Activated CD4-positive, alpha-beta memory T cell treated with anti-CD3 and anti-CD28 coated beads, Interleukin-2, amount 10 ng/mL, durations not matched to agents 7 days and 5 days (primary cell): ENCODE measurements around the gene TMEM151A. TPM values are rescaled to one million over a fixed set of nuclear protein-coding genes. Genes with fewer than 3 reads are reported as not detected.
"Not testable (repeated sequence)": the region's sequence is repeated elsewhere in the genome, so short reads cannot be mapped to it uniquely, and the experiment has no call there.

Source experiments
- CTCF ChIA-PET: fragments of 350-600 bp; sonication (Branson Sonifier 250); formaldehyde crosslinking; loops from one replicate; lab custom pipeline; 2021; ENCODE audit warnings: antibody characterized with exemption, inconsistent platforms; lab: Charles Lee
- POLR2A ChIA-PET: fragments of 350-600 bp; sonication (Branson Sonifier 250); formaldehyde crosslinking; loops from one replicate; lab custom pipeline; 2021; ENCODE audit warnings: antibody characterized with exemption; lab: Charles Lee
- DNase-seq: peaks from one replicate; pipeline ENCODE4 v3.0.0-alpha.2; 2020
- H3K27ac Mint-ChIP-seq: one replicate; pipeline ENCODE4 v1.8.0; 2021; ENCODE audit warnings: mild to moderate bottlenecking, mixed read lengths
- H3K27me3 Mint-ChIP-seq: one replicate; pipeline ENCODE4 v1.8.0; 2021; ENCODE audit warnings: mixed read lengths
- H3K36me3 Mint-ChIP-seq: one replicate; pipeline ENCODE4 v1.8.0; 2021; ENCODE audit warnings: low read depth, mixed read lengths
- H3K4me1 Mint-ChIP-seq: one replicate; pipeline ENCODE4 v1.8.0; 2021; ENCODE audit warnings: mixed read lengths
- H3K4me3 Mint-ChIP-seq: one replicate; pipeline ENCODE4 v1.8.0; 2021; ENCODE audit warnings: mild to moderate bottlenecking, mixed read lengths
- H3K9me3 Mint-ChIP-seq: one replicate; pipeline ENCODE4 v1.8.0; 2021; ENCODE audit warnings: mixed read lengths
- total RNA-seq, 2 experiments: library from RNA; stranded (reverse); gene quantifications; one replicate each; pipeline ENCODE4 v1.2.3, GENCODE V29; 2021

Gene TMEM151A
- not detected for total RNA-seq

DNA sequence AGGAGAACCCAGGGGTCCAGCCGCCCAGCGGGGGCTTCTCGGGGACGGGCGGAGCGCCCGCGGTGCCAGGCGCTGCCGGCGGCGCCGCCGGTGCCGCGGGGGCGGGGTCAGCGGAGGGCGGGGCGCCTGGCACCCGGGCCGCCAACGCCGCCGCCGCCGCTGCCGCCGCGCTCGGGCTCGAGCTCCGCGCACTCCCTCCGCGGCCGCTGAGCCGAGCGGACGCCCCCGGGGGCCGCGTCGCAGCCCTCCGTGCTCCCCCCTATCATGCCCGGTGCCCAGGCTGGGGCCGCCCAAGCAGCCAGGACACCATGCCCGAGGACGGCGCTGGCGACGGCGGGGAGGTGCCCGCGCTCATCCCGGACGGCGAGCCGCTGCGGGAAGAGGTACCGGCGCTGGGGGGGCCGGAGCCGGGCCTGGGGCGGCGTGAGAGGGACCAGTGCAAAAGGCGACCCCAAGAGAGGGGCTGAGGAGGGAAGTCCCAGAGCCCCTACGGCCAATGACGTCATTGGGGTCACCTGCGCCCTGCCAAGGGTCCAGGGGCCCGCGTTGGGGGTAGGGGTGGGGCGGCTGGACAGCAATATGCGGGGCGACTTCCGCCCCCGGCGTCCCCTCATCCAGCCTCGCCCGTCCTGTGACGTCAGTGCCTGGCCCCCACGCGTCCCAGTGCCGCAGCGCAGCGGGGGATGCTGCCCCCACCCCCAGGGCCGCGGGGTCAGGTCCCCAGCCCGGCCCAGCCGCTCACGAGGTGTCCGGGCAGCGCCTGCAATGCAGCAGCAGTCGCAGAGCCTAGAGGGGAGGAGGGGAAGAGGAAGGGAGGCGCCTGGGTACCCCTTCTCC is at the start of gene TMEM151A:
TSS of gene TMEM151A (plus strand) at position 189 of the 837 bp plus-strand sequence. CDS start at position 309, 120 bp downstream.
- POLR2A ChIA-PET: interaction anchor here (1.1 to 4.4 kb wide), 2 partner anchors 21 to 52 kb away, joined by 4 to 28 read pairs; no protein-coding TSS in a partner anchor
- DNase-seq: no peak
- H3K4me3 Mint-ChIP-seq: peak within 1 kb of the TSS; percentile 92
- CTCF ChIA-PET: interaction anchor here (0.6 to 1.7 kb wide), 3 partner anchors 20 to 138 kb away, joined by 3 to 8 read pairs (median 5); no protein-coding TSS in a partner anchor
- no peaks in the 10 kb centered on the region for H3K9me3 Mint-ChIP-seq
- no peak within 1 kb of the TSS for H3K27ac Mint-ChIP-seq
- H3K36me3 Mint-ChIP-seq: no peaks in the 10 kb centered on the region
- peaks cover 38% of the 10 kb centered on the region for H3K4me1 Mint-ChIP-seq
- peaks cover 29% of the 10 kb centered on the region for H3K27me3 Mint-ChIP-seq

DNA sequence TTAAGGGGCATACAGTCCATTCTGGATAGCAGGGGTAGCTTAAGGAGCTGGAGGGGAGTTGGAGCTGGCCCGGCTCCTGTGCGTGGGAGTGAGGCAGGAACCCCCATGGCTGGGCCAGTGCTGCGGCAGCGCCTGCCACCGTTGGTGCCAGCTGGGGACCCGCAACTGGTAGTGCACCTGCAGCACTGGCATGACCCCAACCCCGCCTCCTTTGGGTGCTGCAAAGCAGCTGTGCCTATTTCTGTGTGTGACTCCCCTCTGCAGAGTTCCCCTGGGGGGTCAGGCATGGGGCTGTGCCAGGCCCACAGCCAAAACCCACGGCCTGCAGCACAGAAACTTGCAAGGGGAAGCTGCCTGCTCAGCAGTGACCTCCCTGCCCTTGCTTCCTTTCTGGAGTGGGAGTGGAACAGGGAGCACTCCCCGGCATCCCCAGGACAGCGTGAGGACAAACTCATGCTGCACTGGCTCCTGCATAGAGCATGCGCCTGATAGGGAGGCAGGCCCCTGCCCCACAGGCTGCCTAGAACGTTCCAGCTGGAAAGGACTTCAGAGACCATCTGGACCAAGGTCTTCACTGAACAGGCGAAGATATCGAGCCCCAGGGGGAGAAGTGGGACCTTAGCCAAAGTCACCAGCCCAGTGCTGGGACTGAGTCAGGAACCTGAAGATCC is 49.5 kb upstream of the TMEM151A start:
- no peaks in the 10 kb centered on the region for H3K27me3 Mint-ChIP-seq
- H3K27ac Mint-ChIP-seq: no peak overlapping the region
- H3K4me1 Mint-ChIP-seq: no peaks in the 10 kb centered on the region
- ChIA-PET CTCF (no interaction called here), POLR2A (interaction anchor here (1.0 kb wide), 1 partner anchor 11 kb away, joined by 3 read pairs; no protein-coding TSS in a partner anchor)
- no peaks in the 10 kb centered on the region for H3K9me3 Mint-ChIP-seq
- H3K36me3 Mint-ChIP-seq: peaks cover 19% of the 10 kb centered on the region
- DNase-seq: no peak
- no peak overlapping the region for H3K4me3 Mint-ChIP-seq

DNA sequence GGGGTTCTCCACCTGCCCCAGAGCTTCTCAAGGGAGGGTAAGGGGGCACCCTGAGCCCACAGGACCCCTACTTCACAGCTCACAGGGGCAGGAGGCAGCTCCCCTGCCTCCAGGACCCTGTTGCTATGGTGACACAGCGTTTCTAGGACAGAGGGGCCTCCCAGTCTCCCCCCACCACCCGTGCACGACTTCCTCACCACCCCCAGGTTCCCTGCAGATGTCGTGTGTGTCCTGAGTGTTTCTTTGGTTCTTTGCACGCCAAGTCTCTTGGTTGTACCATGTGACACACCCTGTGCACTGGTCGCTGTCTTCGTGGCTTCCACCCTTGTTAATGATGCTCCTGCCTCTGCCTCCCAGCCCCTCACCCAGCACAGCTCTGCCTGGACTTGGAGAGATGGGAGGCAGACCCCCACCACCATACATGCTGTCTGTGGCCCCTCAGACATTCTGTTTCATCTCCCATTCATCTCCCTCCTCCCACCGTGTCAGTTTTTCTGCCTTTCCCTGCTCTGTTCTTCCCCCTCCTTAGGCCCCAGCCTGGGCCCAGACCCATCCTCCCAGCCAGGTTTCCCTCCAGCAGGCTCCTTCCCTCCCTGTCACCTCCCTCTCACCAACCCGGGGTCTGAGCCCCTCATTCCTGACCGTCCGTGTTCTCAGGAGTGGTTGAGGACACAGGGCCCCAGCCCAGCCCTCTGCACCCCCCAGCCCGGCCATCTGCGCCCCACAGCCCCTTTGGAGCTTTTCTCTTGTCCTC is 47.7 kb upstream of the TMEM151A start:
- POLR2A ChIA-PET: no interaction called here
- CTCF ChIA-PET: no interaction called here
- no peak overlapping the region for H3K4me3 Mint-ChIP-seq
- peaks cover 21% of the 10 kb centered on the region for H3K36me3 Mint-ChIP-seq
- no peaks in the 10 kb centered on the region for H3K4me1 Mint-ChIP-seq
- no peaks in the 10 kb centered on the region for H3K27me3 Mint-ChIP-seq
- H3K9me3 Mint-ChIP-seq: no peaks in the 10 kb centered on the region
- no peak overlapping the region for H3K27ac Mint-ChIP-seq
- DNase-seq: no peak

DNA sequence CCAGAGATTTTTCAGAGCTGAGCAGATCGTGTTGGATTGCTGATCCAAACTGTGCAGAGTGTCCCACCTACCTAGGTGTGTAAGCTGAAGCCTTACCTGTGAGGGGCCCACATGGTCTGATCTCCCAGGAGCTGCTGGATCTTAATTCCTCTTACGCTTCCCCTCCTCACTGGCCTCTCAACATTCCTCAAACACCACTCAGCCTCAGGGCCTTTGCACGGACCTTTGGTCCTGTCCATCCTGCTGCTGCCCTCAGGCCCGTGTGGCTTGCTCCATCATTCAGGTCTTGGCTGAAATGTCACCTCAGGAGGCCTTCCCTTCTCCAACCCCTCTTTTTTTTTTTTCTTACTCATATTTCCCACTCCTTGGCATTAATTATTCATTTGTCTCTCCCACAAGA is 44.4 kb upstream of the TMEM151A start:
- DNase-seq: no peak
- no peaks in the 10 kb centered on the region for H3K9me3 Mint-ChIP-seq
- H3K27ac Mint-ChIP-seq: no peak overlapping the region
- H3K4me3 Mint-ChIP-seq: no peak overlapping the region
- peaks cover 16% of the 10 kb centered on the region for H3K36me3 Mint-ChIP-seq
- H3K27me3 Mint-ChIP-seq: no peaks in the 10 kb centered on the region
- POLR2A ChIA-PET: interaction anchor here (1.0 kb wide), 1 partner anchor 35 kb away, joined by 3 read pairs; no protein-coding TSS in a partner anchor
- H3K4me1 Mint-ChIP-seq: peaks cover 5% of the 10 kb centered on the region
- CTCF ChIA-PET: no interaction called here

DNA sequence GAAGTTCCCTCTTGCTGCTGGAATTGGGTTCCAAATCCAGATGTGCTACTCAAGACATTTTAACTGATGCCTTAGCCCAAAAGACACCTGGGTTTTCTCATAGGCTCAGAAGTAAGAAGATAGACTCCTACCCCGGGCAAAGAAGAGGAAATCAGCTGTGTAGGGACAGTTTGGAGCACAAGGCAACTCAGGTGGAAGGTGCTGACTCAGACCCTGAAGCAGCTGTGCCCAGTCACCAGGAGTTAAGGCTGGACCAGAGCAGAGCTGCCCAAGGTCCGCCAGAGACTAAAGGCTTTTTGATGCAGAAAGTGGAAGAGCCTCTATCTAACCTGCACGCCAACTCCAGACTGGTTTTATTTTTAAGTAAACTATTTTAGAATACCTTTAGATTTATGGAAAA is 43.9 kb upstream of the TMEM151A start:
- Mint-ChIP-seq H3K4me1 (peaks cover 5% of the 10 kb centered on the region), H3K4me3 (no peak overlapping the region), H3K36me3 (peaks cover 16% of the 10 kb centered on the region), H3K27ac (no peak overlapping the region), H3K27me3 (no peaks in the 10 kb centered on the region), H3K9me3 (no peaks in the 10 kb centered on the region)
- ChIA-PET CTCF (no interaction called here), POLR2A (interaction anchor here (1.0 kb wide), 1 partner anchor 34 kb away, joined by 3 read pairs; no protein-coding TSS in a partner anchor)
- DNase-seq: no peak

DNA sequence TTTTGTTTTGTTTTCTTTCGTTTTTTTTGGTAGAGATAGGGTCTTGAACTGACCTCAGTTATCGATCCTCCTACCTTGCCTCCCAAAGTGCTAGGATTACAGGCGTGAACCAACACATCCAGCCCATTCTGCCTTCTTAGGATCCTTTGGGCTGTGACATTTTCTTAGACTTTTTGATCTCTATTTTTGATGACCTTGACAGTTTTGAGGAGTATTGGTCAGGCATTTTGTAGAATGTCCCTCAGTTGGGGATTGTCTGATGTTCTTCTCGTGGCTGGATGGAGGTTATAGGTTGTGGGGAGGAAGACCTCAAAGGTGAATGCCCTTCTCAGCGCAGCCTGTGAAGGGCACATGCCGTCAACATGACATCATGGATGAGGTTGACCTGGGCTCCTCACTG is 42.8 kb upstream of the TMEM151A start:
- ChIA-PET CTCF (no interaction called here), POLR2A (no interaction called here)
- Mint-ChIP-seq H3K27ac (no peak overlapping the region), H3K9me3 (no peaks in the 10 kb centered on the region), H3K4me3 (no peak overlapping the region), H3K27me3 (no peaks in the 10 kb centered on the region), H3K36me3 (peaks cover 16% of the 10 kb centered on the region), H3K4me1 (peaks cover 5% of the 10 kb centered on the region)
- no peak for DNase-seq

DNA sequence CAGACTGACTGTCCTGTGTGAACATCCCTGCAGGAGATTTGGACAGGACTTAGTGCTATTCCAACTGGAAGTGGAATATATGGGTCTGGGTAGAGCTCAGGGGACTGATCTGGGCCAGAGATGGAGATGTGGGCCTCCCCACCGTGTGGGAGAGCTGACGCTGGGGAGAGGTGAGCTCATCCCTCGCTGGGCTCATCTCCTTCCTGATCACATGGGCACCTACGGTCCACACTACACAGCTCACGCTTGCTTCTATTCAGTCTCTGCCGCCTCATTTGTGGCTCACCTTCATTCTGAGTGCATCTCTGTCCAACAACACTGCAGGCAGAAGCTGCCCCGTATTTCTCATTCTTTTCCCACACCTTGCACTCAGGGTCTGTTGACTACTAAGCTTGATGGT is 39.9 kb upstream of the TMEM151A start:
- Mint-ChIP-seq H3K27me3 (no peaks in the 10 kb centered on the region), H3K4me1 (peaks cover 16% of the 10 kb centered on the region), H3K4me3 (no peak overlapping the region), H3K9me3 (no peaks in the 10 kb centered on the region), H3K27ac (no peak overlapping the region), H3K36me3 (peaks cover 12% of the 10 kb centered on the region)
- ChIA-PET POLR2A (interaction anchor here (1.4 to 1.8 kb wide), 2 partner anchors 15 kb away, joined by 3 to 4 read pairs; no protein-coding TSS in a partner anchor), CTCF (no interaction called here)
- DNase-seq: no peak

DNA sequence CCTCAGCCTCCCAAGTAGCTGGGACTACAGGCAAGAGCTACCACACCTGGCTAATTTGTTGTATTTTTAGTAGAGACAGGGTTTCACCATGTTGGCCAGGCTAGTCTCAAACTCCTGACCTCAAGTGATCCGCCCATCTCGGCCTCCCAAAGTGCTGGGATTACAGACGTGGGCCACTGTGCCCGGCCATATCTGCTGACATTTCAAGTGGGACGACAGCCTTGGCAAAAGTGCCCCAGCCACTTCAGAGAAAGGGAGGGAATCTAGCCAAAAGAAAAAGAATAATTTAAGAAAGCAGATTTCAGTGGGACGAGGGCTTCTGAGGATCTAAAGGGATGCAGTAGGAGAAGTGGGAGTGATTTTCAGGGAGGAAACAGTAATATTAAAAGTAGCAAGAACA is 38.6 kb upstream of the TMEM151A start:
- POLR2A ChIA-PET, H3K27ac Mint-ChIP-seq, H3K27me3 Mint-ChIP-seq, DNase-seq, H3K4me3 Mint-ChIP-seq, H3K9me3 Mint-ChIP-seq, H3K36me3 Mint-ChIP-seq: not testable (repeated sequence)
- H3K4me1 Mint-ChIP-seq: peaks cover 19% of the 10 kb centered on the region
- CTCF ChIA-PET: interaction anchor here (1.1 kb wide), 1 partner anchor 60 kb away, joined by 3 read pairs; no protein-coding TSS in a partner anchor

DNA sequence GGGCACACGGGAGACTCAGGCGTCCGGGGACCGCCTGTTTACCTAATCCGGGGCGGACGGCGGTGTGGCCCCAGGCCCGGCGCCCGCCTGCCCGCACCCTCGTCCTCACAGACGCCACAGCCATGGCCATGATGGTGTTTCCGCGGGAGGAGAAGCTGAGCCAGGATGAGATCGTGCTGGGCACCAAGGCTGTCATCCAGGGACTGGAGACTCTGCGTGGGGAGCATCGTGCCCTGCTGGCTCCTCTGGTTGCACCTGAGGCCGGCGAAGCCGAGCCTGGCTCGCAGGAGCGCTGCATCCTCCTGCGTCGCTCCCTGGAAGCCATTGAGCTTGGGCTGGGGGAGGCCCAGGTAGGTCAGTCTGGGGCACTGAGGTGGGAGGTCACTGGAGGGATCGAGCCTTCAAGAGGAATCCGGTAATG is 33.2 kb upstream of the TMEM151A start:
- Mint-ChIP-seq H3K36me3 (peaks cover 24% of the 10 kb centered on the region), H3K4me3 (peak overlapping the region; percentile 93), H3K9me3 (no peaks in the 10 kb centered on the region), H3K27ac (peak overlapping the region; percentile 99), H3K4me1 (peaks cover 30% of the 10 kb centered on the region), H3K27me3 (no peaks in the 10 kb centered on the region)
- CTCF ChIA-PET: interaction anchor here (0.6 to 1.9 kb wide), 9 partner anchors 11 to 233 kb away, joined by 3 to 5 read pairs (median 3); no protein-coding TSS in a partner anchor
- POLR2A ChIA-PET: interaction anchor here (1.0 to 1.4 kb wide), 3 partner anchors 21 to 35 kb away, joined by 3 to 6 read pairs (median 5); no protein-coding TSS in a partner anchor
- DNase-seq: no peak

DNA sequence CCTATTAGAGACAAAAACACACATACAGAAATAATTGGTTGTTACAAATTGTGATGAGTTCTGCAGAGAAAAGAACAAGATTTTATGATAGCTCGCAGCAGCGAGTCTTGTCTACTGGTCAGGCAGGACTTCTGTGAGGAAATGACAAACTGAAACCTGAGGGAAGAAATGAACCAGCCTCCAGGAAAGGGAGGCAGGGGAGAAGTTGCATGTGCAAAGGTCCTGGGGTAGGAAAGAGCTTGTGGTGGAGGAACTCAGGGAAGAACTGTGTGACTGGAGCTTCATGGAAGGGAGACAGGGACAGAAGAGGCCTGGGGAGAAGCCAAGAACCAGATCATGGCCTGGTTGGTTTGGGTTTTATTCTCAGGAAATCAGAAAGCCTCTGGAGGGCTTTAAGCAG is 32.5 kb upstream of the TMEM151A start:
- CTCF ChIA-PET: interaction anchor here (0.8 to 1.9 kb wide), 5 partner anchors 10 to 133 kb away, joined by 3 to 5 read pairs (median 4); no protein-coding TSS in a partner anchor
- peak overlapping the region; percentile 93 for H3K4me3 Mint-ChIP-seq
- POLR2A ChIA-PET: interaction anchor here (1.3 to 1.4 kb wide), 2 partner anchors 20 to 22 kb away, joined by 5 to 6 read pairs; no protein-coding TSS in a partner anchor
- H3K4me1 Mint-ChIP-seq: peaks cover 30% of the 10 kb centered on the region
- no peaks in the 10 kb centered on the region for H3K9me3 Mint-ChIP-seq
- no peaks in the 10 kb centered on the region for H3K27me3 Mint-ChIP-seq
- H3K36me3 Mint-ChIP-seq: peaks cover 28% of the 10 kb centered on the region
- H3K27ac Mint-ChIP-seq: peak overlapping the region; percentile 24
- DNase-seq: no peak

DNA sequence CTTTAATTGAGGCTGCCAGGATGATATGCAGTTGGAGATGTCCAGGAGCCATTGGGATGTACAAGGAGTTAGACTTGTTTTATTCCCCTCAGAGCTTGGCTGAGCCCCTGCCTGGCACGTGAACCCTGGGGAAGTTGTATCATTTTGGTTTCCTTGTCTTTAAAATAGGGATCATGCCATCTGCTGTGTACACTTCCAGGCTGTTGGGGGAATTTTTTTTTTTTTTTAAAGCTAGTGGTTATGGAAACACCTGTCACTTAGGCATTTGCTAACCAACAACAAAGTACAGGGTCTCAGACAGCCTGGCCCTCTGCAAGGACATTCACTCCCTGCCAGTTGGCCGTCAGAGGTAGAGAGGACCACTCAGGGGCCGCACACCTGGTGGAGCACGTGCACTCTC is 31.7 kb upstream of the TMEM151A start:
- peaks cover 33% of the 10 kb centered on the region for H3K36me3 Mint-ChIP-seq
- no peak overlapping the region for H3K27ac Mint-ChIP-seq
- no peaks in the 10 kb centered on the region for H3K9me3 Mint-ChIP-seq
- CTCF ChIA-PET: interaction anchor here (0.8 to 1.9 kb wide), 3 partner anchors 21 to 103 kb away, joined by 3 to 5 read pairs (median 4); no protein-coding TSS in a partner anchor
- no peak for DNase-seq
- POLR2A ChIA-PET: interaction anchor here (0.9 kb wide), 1 partner anchor 12 kb away, joined by 3 read pairs; no protein-coding TSS in a partner anchor
- no peak overlapping the region for H3K4me3 Mint-ChIP-seq
- H3K4me1 Mint-ChIP-seq: peaks cover 30% of the 10 kb centered on the region
- H3K27me3 Mint-ChIP-seq: no peaks in the 10 kb centered on the region

DNA sequence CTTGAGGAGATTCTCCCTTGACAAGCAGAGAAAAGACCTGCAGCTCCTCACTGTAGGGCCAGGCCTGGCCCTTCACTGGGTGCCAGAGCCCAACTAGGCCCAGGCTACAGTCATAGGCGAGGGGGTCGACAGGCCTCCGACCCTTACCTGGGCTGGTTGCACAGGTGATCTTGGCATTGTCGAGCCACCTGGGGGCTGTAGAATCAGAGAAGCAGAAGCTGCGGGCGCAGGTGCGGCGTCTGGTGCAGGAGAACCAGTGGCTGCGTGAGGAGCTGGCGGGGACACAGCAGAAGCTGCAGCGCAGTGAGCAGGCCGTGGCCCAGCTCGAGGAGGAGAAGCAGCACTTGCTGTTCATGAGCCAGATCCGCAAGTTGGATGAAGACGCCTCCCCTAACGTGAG is 30.1 kb upstream of the TMEM151A start:
- H3K27me3 Mint-ChIP-seq: no peaks in the 10 kb centered on the region
- peaks cover 33% of the 10 kb centered on the region for H3K36me3 Mint-ChIP-seq
- DNase-seq: no peak
- POLR2A ChIA-PET: interaction anchor here (0.8 to 1.0 kb wide), 2 partner anchors 12 to 17 kb away, joined by 3 read pairs; partner anchors contain the start of gene CNIH2
- H3K27ac Mint-ChIP-seq: no peak overlapping the region
- CTCF ChIA-PET: interaction anchor here (0.6 to 1.2 kb wide), 3 partner anchors 27 to 255 kb away, joined by 3 read pairs; no protein-coding TSS in a partner anchor
- H3K4me1 Mint-ChIP-seq: peaks cover 20% of the 10 kb centered on the region
- no peaks in the 10 kb centered on the region for H3K9me3 Mint-ChIP-seq
- no peak overlapping the region for H3K4me3 Mint-ChIP-seq
